ENCODE results near the gene RAB6D. TPM values are rescaled to one million over a fixed set of nuclear protein-coding genes. Genes with fewer than 3 reads are reported as not detected.
"Not testable (repeated sequence)": the region's sequence is repeated elsewhere in the genome, so short reads cannot be mapped to it uniquely, and the experiment has no call there.

The RAB6D gene
- total RNA-seq, 1 experiment from 2014 or later: not detected

DNA sequence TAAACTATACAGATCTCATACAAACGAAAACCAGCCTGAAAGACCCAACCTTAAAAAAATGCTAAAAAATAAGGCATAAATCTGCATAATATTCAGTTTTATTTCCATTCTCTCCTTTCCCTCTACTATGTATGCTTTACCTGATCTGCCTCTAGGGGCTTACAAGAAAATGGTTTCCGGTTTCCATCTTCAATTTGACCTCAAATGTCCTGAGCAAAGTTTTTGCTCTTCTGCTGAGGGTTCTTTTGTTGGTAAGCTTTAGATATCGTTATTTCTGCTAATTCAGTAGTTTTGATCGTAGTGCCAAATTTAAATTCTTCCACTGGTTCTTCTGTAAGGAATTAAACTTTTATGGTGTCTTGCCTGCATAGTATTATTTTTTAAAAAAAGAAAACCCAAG is 2.2 kb downstream of the RAB6D start:
- not testable (repeated sequence) for H3K4me2 ChIP-seq (ENCODE audit: insufficient read depth, insufficient read length, low read length); H3K56ac ChIP-seq (ENCODE audit: insufficient read length, low read depth, low read length); H3K27ac Mint-ChIP-seq; H3K4ac ChIP-seq (ENCODE audit: low read depth, low read length); H2BK120ac ChIP-seq (ENCODE audit: low read depth, low read length, poor library complexity, severe bottlenecking); H3K18ac ChIP-seq (ENCODE audit: insufficient read length, low read depth, low read length); H3K27ac ChIP-seq (ENCODE audit: insufficient read length, low read depth, low read length); H3K14ac ChIP-seq (ENCODE audit: insufficient read depth, low read length); H2AK5ac ChIP-seq (ENCODE audit: insufficient read length, low read length); H3K79me2 ChIP-seq (ENCODE audit: insufficient read depth, low read length); DNase-seq; H3K36me3 Mint-ChIP-seq (ENCODE audit: insufficient read depth in 1 of 3, low read depth in 3 of 3); H4K5ac ChIP-seq (ENCODE audit: insufficient read length, low read depth, low read length); H3T11ph ChIP-seq (ENCODE audit: low read length); H4K8ac ChIP-seq (replicated peaks; ENCODE audit: insufficient read length, low read depth, low read length); H3K79me1 ChIP-seq (ENCODE audit: insufficient read depth, low read depth, low read length, poor library complexity, severe bottlenecking); H2BK12ac ChIP-seq (ENCODE audit: insufficient read length, low read depth, low read length); H3K9ac ChIP-seq (ENCODE audit: extremely low read depth, insufficient read length, low read length); H4K20me1 ChIP-seq (ENCODE audit: control insufficient read depth, insufficient read depth, insufficient read length); H3K23me2 ChIP-seq (ENCODE audit: insufficient read length, low read depth, low read length, poor library complexity, severe bottlenecking); H2AFZ ChIP-seq (ENCODE audit: low read length); H3K4me1 ChIP-seq (ENCODE audit: insufficient read depth, low read length); H3K9me3 ChIP-seq (ENCODE audit: control insufficient read depth, low read depth, low read length); H2BK5ac ChIP-seq (ENCODE audit: insufficient read length, low read length); H3K23ac ChIP-seq (ENCODE audit: insufficient read length, low read depth, low read length); H3K27me3 ChIP-seq (ENCODE audit: insufficient read depth, low read length); H3K9me3 Mint-ChIP-seq; H2BK15ac ChIP-seq (ENCODE audit: low read depth, low read length); H2BK20ac ChIP-seq (ENCODE audit: low read depth, low read length, poor library complexity, severe bottlenecking); H4K91ac ChIP-seq (ENCODE audit: insufficient read length, low read depth, low read length); H3K4me3 Mint-ChIP-seq
- peaks cover 70% of the 10 kb centered on the region for H3K27me3 Mint-ChIP-seq (ENCODE audit: low read depth)
- WGBS (ENCODE audit: extremely low coverage, insufficient read length, low lambda C conversion rate): no CpG with 5 or more reads among the region's 4 CpGs
- TF ChIP-seq, protein P1, sequence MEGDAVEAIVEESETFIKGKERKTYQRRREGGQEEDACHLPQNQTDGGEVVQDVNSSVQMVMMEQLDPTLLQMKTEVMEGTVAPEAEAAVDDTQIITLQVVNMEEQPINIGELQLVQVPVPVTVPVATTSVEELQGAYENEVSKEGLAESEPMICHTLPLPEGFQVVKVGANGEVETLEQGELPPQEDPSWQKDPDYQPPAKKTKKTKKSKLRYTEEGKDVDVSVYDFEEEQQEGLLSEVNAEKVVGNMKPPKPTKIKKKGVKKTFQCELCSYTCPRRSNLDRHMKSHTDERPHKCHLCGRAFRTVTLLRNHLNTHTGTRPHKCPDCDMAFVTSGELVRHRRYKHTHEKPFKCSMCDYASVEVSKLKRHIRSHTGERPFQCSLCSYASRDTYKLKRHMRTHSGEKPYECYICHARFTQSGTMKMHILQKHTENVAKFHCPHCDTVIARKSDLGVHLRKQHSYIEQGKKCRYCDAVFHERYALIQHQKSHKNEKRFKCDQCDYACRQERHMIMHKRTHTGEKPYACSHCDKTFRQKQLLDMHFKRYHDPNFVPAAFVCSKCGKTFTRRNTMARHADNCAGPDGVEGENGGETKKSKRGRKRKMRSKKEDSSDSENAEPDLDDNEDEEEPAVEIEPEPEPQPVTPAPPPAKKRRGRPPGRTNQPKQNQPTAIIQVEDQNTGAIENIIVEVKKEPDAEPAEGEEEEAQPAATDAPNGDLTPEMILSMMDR (conservative IDR thresholded peaks at IDR 0.05): peak; percentile 44
- peaks cover 4 to 15% of the 10 kb centered on the region in 2 experiments for H3K4me1 Mint-ChIP-seq

DNA sequence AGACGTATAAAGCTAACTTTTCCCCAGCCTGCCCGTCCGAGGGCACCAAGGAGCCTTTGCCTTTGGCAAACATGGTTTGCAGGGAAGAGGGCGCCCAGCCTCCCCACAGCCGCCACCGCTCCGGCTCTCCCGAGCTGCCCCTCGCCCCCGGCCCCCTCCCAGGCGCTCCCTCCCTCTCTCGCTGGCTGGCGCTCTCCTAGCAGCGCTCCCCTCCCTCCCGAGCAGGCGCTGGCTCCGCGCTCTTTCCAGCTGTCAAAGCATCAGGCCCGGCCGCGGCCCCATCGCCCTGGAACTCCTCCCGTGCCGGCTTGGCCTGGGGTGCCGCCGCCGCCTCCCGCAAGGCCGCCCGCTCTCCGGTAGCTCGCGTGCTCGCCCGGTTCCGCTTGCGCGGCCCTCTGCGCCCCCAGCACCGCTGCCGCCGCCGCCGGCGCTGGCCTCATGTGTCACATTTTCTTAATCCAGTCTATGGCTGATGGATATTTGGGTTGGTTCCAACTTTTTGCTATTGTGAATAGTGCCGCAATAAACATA is 10.7 kb downstream of the RAB6D start:
- not testable (repeated sequence) for H3T11ph ChIP-seq (ENCODE audit: low read length); H2BK12ac ChIP-seq (ENCODE audit: insufficient read length, low read depth, low read length); H2BK20ac ChIP-seq (ENCODE audit: low read depth, low read length, poor library complexity, severe bottlenecking); H3K4me1 Mint-ChIP-seq; H3K79me2 ChIP-seq (ENCODE audit: insufficient read depth, low read length); H3K9me3 ChIP-seq (ENCODE audit: control insufficient read depth, low read depth, low read length); H3K9ac ChIP-seq (ENCODE audit: extremely low read depth, insufficient read length, low read length); H2AK5ac ChIP-seq (ENCODE audit: insufficient read length, low read length); H3K18ac ChIP-seq (ENCODE audit: insufficient read length, low read depth, low read length); H2BK120ac ChIP-seq (ENCODE audit: low read depth, low read length, poor library complexity, severe bottlenecking); H3K4me1 ChIP-seq (ENCODE audit: insufficient read depth, low read length); H3K27ac Mint-ChIP-seq; H3K14ac ChIP-seq (ENCODE audit: insufficient read depth, low read length); H4K8ac ChIP-seq (replicated peaks; ENCODE audit: insufficient read length, low read depth, low read length); H4K5ac ChIP-seq (ENCODE audit: insufficient read length, low read depth, low read length); H3K36me3 Mint-ChIP-seq (ENCODE audit: insufficient read depth in 1 of 3, low read depth in 3 of 3); H3K27ac ChIP-seq (ENCODE audit: insufficient read length, low read depth, low read length); H3K23ac ChIP-seq (ENCODE audit: insufficient read length, low read depth, low read length); H3K4me2 ChIP-seq (ENCODE audit: insufficient read depth, insufficient read length, low read length); H3K27me3 ChIP-seq (ENCODE audit: insufficient read depth, low read length); H3K56ac ChIP-seq (ENCODE audit: insufficient read length, low read depth, low read length); H2AFZ ChIP-seq (ENCODE audit: low read length); H3K4ac ChIP-seq (ENCODE audit: low read depth, low read length); DNase-seq; H3K23me2 ChIP-seq (ENCODE audit: insufficient read length, low read depth, low read length, poor library complexity, severe bottlenecking); H4K20me1 ChIP-seq (ENCODE audit: control insufficient read depth, insufficient read depth, insufficient read length); H2BK5ac ChIP-seq (ENCODE audit: insufficient read length, low read length); H3K79me1 ChIP-seq (ENCODE audit: insufficient read depth, low read depth, low read length, poor library complexity, severe bottlenecking); H4K91ac ChIP-seq (ENCODE audit: insufficient read length, low read depth, low read length); H3K9me3 Mint-ChIP-seq; H2BK15ac ChIP-seq (ENCODE audit: low read depth, low read length)
- H3K4me3 Mint-ChIP-seq: peak overlapping the region; percentile 26 to 50; a peak in 3 of 5 replicates
- H3K27me3 Mint-ChIP-seq (ENCODE audit: low read depth): peaks cover 56% of the 10 kb centered on the region
- WGBS (ENCODE audit: extremely low coverage, insufficient read length, low lambda C conversion rate): no CpG with 5 or more reads among the region's 46 CpGs

Measured in H9 (cell line).